GM18951 (cell line): ENCODE data around the gene ZACN.
"Not testable (repeated sequence)": the region's sequence is repeated elsewhere in the genome, so short reads cannot be mapped to it uniquely, and the experiment has no call there.

Experiments
- POLR2A ChIP-seq: IDR thresholded peaks from 4 replicates; pipeline ENCODE4 v1.6.1; 2011; ENCODE audit warnings: mild to moderate bottlenecking; ENCODE audit not compliant: insufficient read length, insufficient read depth; ENCODE audit errors: extremely low read depth
- in situ Hi-C: fragments of 300-500 bp; cut with MboI; formaldehyde crosslinking; loops from one replicate; pipeline ENCODE4 v1.12.0; 2022; ENCODE audit warnings: low sequenced_read_pairs, mixed read lengths, inconsistent platforms; ENCODE audit not compliant: unreplicated experiment

The ZACN gene

GRCh38 chr17:76078860-76079534 lies at the start of gene ZACN:
Gene ZACN (plus strand): TSS chr17:76079182. CDS start chr17:76079265, 83 bp downstream.
- no peak for TF ChIP-seq POLR2A
- in situ Hi-C loops, result no loop called here

DNA sequence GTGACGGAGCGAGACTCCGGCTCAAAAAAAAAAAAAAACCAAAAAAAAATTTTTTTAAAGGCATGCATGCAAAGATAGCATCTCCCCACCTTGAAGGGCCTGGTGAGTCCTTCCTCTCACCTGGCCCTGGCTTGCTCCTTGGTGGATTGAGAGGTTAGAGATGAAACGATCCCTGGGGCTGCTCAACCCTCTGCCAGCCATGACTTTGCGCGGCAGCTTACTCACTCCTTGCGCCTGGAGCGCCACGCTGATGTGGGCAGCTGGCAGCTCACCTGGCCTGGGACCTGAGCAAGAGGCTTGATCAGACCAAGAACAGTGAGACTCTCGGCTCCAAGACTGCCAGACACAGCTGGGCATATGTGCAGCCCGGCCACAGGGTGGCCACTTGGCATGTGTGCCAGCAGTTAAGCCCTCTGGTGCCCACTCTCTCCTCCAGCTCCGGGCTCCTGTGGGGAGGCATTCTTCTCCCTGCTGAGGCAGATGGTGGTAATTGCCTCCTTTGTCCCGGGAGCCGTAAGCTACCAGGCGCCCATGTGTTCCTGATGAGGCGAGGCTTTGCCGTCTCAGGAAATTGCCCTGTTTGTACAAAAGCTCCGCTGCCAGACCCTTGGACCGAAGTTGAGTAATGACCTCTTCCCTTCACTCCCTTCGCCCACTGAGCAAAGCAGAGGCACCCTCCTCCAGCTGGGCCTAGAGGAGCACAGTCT lies 46.8 kb upstream of the ZACN start:
- in situ Hi-C loops, result no loop called here
- TF ChIP-seq POLR2A, result no peak

GRCh38 chr17:76032780-76033108 lies 46.2 kb upstream of the ZACN start:
- in situ Hi-C loops, result no loop called here
- no peak for TF ChIP-seq POLR2A

DNA sequence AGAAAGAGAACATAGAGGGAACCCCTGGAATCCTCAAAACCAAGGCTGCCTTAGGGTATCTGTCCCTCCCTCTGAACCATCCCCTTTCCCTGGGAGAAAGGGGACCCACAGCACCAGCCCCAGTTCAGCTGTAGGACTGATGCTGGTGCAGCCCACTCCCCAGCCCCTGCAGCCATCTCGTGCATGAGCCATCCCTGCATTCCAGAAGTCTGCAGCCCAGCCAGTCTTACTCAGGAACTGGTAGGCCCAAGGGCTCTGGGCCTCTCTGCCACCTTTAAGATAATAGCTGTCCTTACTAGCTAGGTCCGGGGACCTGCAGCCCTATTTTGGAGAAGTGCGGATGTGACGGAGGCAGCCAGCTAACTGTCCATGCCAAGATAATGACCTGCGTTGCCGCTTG lies 45.8 kb upstream of the ZACN start:
- TF ChIP-seq POLR2A, result no peak

DNA sequence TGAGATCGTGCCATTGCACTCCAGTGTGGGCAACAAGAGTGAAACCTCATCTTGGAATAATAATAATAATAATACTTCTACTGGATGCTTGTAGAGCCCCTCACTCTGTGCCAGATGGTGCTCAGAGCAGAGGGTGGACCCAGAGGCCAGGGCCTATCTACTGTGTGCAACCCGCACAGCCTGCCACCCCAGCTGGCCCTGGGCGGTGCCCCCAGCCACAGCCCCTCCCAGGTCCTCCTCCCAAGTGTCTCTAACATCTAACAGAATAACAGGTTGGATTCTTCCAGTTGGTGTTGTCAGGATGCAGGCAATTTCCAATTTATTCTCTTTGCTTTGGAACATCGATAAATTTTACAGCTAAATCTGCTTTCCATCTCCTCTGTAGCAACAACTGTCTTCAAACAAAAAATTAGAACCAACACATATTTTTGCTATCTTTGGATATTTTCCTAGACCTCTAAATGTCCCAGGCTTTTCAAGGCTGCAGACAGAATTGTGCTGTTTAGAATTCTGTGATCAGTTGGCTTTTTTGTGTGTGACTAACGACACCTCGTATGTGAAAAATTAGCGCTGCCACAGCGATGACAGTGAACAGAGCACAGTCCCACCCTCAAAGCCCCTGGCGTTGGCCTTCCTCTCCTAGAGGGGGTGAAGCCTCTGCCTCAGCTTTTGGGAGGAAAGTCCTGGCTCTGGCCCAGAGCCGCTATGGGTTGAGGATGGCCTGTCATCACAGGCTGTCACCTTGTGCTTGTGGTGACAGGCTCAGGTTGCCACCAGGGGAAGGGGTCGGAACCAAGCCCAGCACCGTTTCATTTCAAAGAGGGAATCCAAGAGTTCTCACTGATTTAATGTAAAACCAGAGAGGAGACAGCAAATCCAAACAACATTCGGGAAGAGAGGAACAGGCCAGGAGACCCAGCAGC lies 44.3 kb upstream of the ZACN start:
- TF ChIP-seq POLR2A, result no peak

More for the DNA sequence above, 45.8 kb upstream of the ZACN start:
- in situ Hi-C loops, result no loop called here

DNA sequence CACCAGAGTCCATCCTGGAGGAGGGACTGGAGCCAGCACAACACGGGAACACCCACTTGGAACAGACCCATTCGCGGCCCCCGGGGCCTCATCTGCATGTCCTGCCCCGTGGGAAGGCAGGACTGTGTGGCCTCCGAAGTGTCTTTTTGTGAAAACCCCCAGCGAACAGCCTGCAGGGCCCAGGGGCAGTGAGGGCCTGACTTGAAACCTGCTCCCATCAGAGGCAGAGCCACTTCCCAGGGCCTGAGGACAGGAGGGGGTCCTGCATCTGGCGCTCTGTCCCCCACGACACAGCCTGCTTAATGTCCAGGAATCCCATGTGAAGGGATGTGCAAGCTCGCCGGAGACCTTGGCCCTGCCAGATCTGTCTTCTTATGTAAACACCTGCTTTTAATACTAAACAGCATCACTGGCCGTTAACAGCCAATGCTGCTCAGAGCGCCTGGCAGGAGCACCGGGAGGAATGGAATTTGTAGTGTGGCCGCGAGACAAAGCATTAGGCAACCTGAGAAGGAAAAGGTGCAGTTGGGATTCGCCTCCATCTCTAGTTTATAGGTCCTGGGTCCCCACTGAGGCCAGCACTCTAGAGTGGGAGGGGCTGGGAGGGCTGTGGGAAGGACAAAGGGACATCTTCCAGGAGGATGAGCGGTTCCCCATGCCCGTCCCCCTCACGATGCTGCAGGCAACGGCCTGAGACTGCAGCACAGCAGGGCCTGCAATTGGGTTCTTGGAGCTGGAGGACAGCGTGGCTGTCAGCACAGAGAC lies 42.3 kb upstream of the ZACN start:
- in situ Hi-C loops, result no loop called here
- no peak for TF ChIP-seq POLR2A

More for the DNA sequence above, 44.3 kb upstream of the ZACN start:
- in situ Hi-C loops, result no loop called here

DNA sequence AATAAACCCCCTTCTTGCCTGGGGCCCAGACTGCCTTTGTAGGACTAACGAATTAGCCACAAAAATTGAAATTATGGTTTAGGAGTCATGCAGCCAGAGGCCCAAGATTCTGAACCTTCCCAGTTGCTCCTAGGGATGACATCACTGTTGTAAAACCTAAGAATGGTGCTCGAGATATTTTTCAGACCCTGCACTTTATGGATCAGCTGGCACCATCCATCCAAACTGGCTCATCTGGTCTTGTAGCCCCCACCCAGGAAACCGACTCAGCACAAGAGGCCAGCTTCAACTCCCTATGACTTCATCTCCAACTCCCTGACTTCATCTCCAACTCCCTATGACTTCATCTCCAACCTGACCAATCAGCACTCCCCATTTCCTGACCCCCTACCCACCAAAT lies 40.9 kb upstream of the ZACN start:
- TF ChIP-seq POLR2A, result no peak
- in situ Hi-C loops, result no loop called here

- TF ChIP-seq POLR2A, result no peak
- in situ Hi-C loops, result no loop called here
Observed at GRCh38 chr17:76039121-76039520, 39.9 kb upstream of the ZACN start.

DNA sequence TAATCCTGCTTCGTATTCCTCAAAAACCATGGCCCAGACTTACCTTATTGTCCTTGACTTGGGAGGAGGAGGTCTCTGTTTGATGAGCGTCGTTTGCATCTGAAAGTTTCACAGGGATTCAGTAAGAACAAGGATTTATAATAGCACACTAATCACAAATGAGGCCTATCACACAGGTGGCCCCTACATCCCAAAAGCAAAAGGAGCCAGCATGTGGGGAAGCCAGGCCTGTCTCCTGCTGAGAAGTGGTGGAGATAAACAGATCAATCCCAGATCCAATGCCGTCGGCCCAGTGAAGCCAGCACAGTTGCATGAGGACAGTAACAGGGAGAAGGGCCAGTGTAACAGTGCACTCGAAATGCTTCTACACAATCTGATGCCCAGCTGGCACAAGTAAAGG lies 38.6 kb upstream of the ZACN start:
- TF ChIP-seq POLR2A, result no peak
- in situ Hi-C loops, result no loop called here

DNA sequence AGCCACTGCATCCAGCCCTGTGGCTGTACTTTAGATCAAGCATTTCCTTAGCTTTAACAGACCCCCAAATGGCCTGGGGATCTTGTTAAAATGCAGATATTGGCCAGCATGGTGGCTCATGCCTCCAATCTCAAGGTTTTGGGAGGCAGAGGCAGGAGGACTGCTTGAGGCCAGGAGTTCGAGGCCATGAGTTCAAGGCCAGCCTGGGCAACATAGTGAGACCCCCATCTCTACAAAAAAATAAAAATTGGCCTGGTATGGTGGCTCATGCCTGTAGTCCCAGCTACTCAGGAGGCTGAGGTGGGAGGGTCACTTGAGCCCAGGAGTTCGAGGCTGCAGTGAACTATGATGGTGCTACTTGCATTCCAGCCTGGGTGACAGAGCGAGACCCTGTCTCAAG lies 36.1 kb upstream of the ZACN start:
- in situ Hi-C loops, result not testable (repeated sequence)

- in situ Hi-C loops, result not testable (repeated sequence)
Observed at GRCh38 chr17:76044475-76045007, 34.4 kb upstream of the ZACN start.

GRCh38 chr17:76046064-76046463 lies 32.9 kb upstream of the ZACN start:
- TF ChIP-seq POLR2A, result no peak
- in situ Hi-C loops, result no loop called here
